ENCODE results near the gene GAREM1.

The GAREM1 gene

GRCh38 chr18:32286749-32287148 lies 183.9 kb downstream of the GAREM1 start:
- no peak for DNase-seq

GRCh38 chr18:32284284-32284683 lies 186.4 kb downstream of the GAREM1 start:
- DNase-seq: no peak

- DNase-seq: no peak
Observed at GRCh38 chr18:32280911-32281310, 189.8 kb downstream of the GAREM1 start.

GRCh38 chr18:32280188-32280783 lies 190.4 kb downstream of the GAREM1 start:
- no peak for DNase-seq

GRCh38 chr18:32278177-32278799 lies 192.4 kb downstream of the GAREM1 start:
- no peak for DNase-seq

- no peak for DNase-seq
Observed at GRCh38 chr18:32277549-32277948, 193.1 kb downstream of the GAREM1 start.

- DNase-seq: no peak
Observed at GRCh38 chr18:32276906-32277305, 193.8 kb downstream of the GAREM1 start.

- DNase-seq: no peak
Observed at GRCh38 chr18:32276256-32276655, 194.4 kb downstream of the GAREM1 start.

GRCh38 chr18:32275221-32275620 lies 195.5 kb downstream of the GAREM1 start:
- DNase-seq: no peak

- DNase-seq: no peak
Observed at GRCh38 chr18:32274307-32274706, 196.4 kb downstream of the GAREM1 start.

GRCh38 chr18:32271672-32272208 lies 198.9 kb downstream of the GAREM1 start:
- DNase-seq: no peak

- DNase-seq: no peak
Observed at GRCh38 chr18:32270341-32270740, 200.3 kb downstream of the GAREM1 start.

- DNase-seq: no peak
Observed at GRCh38 chr18:32267463-32267862, 203.2 kb downstream of the GAREM1 start.

GRCh38 chr18:32264401-32264800 lies 206.3 kb downstream of the GAREM1 start:
- no peak for DNase-seq

GRCh38 chr18:32262092-32262491 lies 208.6 kb downstream of the GAREM1 start:
- DNase-seq: no peak

GRCh38 chr18:32261003-32261402 lies 209.7 kb downstream of the GAREM1 start:
- DNase-seq: no peak

- no peak for DNase-seq
Observed at GRCh38 chr18:32259553-32259952, 211.1 kb downstream of the GAREM1 start.

- DNase-seq: no peak
Observed at GRCh38 chr18:32258558-32259204, 212.0 kb downstream of the GAREM1 start.

GRCh38 chr18:32258148-32258547 lies 212.5 kb downstream of the GAREM1 start:
- no peak for DNase-seq

GRCh38 chr18:32257084-32257785 lies 213.4 kb downstream of the GAREM1 start:
- no peak for DNase-seq

- DNase-seq: no peak
Observed at GRCh38 chr18:32255570-32255969, 215.1 kb downstream of the GAREM1 start.

GRCh38 chr18:32252141-32252860 lies 218.4 kb downstream of the GAREM1 start:
- no peak for DNase-seq

- DNase-seq: no peak
Observed at GRCh38 chr18:32251466-32251865, 219.2 kb downstream of the GAREM1 start.
